Gastroesophageal sphincter (tissue), 3 donors: Measurements from ENCODE around the gene CAPN2.

Experiments
- CTCF ChIP-seq, 4 experiments: fragments of 200-600 bp in 2 of 4; fragments of 450-650 bp in 2 of 4; sonication (generic) in 1 of 4; IDR thresholded peaks; one replicate each; pipeline ENCODE4 v1.5.1; 2017 to 2019; ENCODE audit warnings: antibody characterized with exemption in 4 of 4, mild to moderate bottlenecking in 2 of 4, moderate library complexity in 2 of 4
- EP300 ChIP-seq: sonication (generic); formaldehyde crosslinking; IDR thresholded peaks from one replicate; pipeline ENCODE4 v1.6.1; 2017; ENCODE audit warnings: antibody characterized with exemption, mild to moderate bottlenecking
- POLR2A ChIP-seq, 2 donors: fragments of 450-650 bp; IDR thresholded peaks; one replicate each; pipeline ENCODE4 v1.6.1; 2017; ENCODE audit warnings: antibody characterized with exemption in 2 of 2, mild to moderate bottlenecking in 2 of 2, moderate library complexity in 1 of 2

- no peak for TF ChIP-seq POLR2A (IDR thresholded peaks at IDR 0.05)
- no peak for TF ChIP-seq CTCF (IDR thresholded peaks at IDR 0.05)
- TF ChIP-seq EP300, result no peak
These were observed 35.5 kb downstream of the CAPN2 start for GRCh38 chr1:223747838-223748335.
